ENCODE results near the gene MYLK2.
A peak's percentile ranks its signal among the peaks of the same experiment; 100 is the strongest.

The MYLK2 gene

GRCh38 chr20:31856516-31856915 is 37.4 kb downstream of the MYLK2 start:
- no peak for DNase-seq (ENCODE audit: low spot score)

- no peak for DNase-seq (ENCODE audit: low spot score)
Measured at GRCh38 chr20:31857861-31858759, 39.0 kb downstream of the MYLK2 start.

- no peak for DNase-seq (ENCODE audit: low spot score)
Measured at GRCh38 chr20:31858760-31859083, 39.6 kb downstream of the MYLK2 start.

- no peak for DNase-seq (ENCODE audit: low spot score)
Measured at GRCh38 chr20:31859266-31859997, 40.3 kb downstream of the MYLK2 start.

GRCh38 chr20:31859998-31860380 is 40.8 kb downstream of the MYLK2 start:
- no peak for DNase-seq (ENCODE audit: low spot score)

- DNase-seq (ENCODE audit: low spot score), result no peak
Measured at GRCh38 chr20:31860390-31861134, 41.4 kb downstream of the MYLK2 start.

- no peak for DNase-seq (ENCODE audit: low spot score)
Measured at GRCh38 chr20:31861135-31861384, 41.9 kb downstream of the MYLK2 start.

GRCh38 chr20:31861385-31862156 is 42.4 kb downstream of the MYLK2 start:
- DNase-seq (ENCODE audit: low spot score), result peak; percentile 61

- no peak for DNase-seq (ENCODE audit: low spot score)
Measured at GRCh38 chr20:31862157-31862470, 43.0 kb downstream of the MYLK2 start.

- no peak for DNase-seq (ENCODE audit: low spot score)
Measured at GRCh38 chr20:31862506-31862905, 43.4 kb downstream of the MYLK2 start.

GRCh38 chr20:31863296-31864085 is 44.3 kb downstream of the MYLK2 start:
- no peak for DNase-seq (ENCODE audit: low spot score)

- DNase-seq (ENCODE audit: low spot score), result no peak
Measured at GRCh38 chr20:31864521-31865400, 45.6 kb downstream of the MYLK2 start.

- DNase-seq (ENCODE audit: low spot score), result no peak
Measured at GRCh38 chr20:31866221-31866620, 47.1 kb downstream of the MYLK2 start.

GRCh38 chr20:31868853-31869672 is 49.9 kb downstream of the MYLK2 start:
- DNase-seq (ENCODE audit: low spot score), result no peak

- no peak for DNase-seq (ENCODE audit: low spot score)
Measured at GRCh38 chr20:31869673-31869941, 50.5 kb downstream of the MYLK2 start.

- DNase-seq (ENCODE audit: low spot score), result no peak
Measured at GRCh38 chr20:31869942-31870725, 51.0 kb downstream of the MYLK2 start, which contains the start of the genes DUSP15 and TTLL9. DUSP15 (minus strand) TSS chr20:31870527; CDS start chr20:31870337, 190 bp downstream. TTLL9 (plus strand) TSS chr20:31870634; CDS start chr20:31871127, 493 bp downstream.

GRCh38 chr20:31870726-31871617 is 51.8 kb downstream of the MYLK2 start:
- no peak for DNase-seq (ENCODE audit: low spot score)

GRCh38 chr20:31871618-31871954 is 52.4 kb downstream of the MYLK2 start:
- no peak for DNase-seq (ENCODE audit: low spot score)
